RPMI8226 (cell line): ENCODE measurements around the gene CCDC185.
"Not testable (repeated sequence)": the region's sequence is repeated elsewhere in the genome, so short reads cannot be mapped to it uniquely, and the experiment has no call there.

Experiments used
- DNase-seq: peaks from one replicate; pipeline ENCODE4 v3.0.0-alpha.2; 2015

CCDC185 gene

DNA sequence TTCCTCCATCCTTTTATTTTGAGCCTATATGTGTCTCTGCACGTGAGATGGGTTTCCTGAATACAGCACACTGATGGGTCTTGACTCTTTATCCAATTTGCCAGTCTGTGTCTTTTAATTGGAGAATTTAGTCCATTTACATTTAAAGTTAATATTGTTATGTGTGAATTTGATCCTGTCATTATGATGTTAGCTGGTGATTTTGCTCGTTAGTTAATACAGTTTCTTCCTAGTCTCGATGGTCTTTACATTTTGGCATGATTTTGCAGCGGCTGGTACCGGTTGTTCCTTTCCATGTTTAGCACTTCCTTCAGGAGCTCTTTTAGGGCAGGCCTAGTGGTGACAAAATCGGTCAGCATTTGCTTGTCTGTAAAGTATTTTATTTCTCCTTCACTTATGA is 6.2 kb downstream of the CCDC185 start:
- not testable (repeated sequence) for DNase-seq

DNA sequence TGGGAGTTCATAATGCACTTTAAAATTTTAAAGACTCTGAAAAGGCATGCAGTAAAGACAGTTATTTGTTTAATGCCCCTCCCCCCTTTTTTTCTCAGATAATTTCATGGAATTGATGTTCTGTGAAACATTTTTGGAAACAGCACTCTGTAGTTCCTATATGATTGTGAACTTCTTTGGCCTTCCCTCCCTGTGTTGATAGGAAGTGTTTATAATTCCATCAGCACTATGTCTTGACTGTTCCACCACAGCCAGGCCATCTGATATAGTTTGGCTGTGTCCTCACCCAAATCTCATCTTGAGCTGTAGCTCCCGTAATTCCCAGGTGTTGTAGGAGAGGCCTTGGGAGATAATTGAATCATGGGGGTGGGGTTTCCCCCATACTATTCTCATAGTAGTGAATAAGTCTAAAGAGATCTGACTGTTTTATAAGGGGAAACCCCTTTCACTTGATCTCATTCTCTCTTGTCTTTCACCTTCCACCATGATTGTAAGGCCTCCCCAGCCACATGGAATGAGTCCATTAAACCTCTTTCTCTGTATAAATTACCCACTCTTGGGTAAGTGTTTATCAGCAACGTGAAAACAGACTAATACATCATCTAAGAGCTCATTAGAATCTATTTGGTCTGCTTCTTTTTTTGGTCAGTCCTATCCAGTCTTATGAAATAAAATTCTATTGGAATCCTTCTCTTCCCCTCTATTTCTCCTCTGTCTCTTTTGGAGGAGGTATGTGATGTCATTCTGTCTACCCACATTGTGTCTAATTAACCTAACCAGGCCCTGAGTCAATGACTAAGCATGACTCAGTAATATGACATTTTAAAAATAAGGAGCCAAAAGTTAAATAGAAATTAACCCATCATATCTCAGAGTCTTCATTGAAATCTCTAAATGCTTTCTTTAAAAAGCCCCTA is 8.9 kb downstream of the CCDC185 start:
- no peak for DNase-seq

DNA sequence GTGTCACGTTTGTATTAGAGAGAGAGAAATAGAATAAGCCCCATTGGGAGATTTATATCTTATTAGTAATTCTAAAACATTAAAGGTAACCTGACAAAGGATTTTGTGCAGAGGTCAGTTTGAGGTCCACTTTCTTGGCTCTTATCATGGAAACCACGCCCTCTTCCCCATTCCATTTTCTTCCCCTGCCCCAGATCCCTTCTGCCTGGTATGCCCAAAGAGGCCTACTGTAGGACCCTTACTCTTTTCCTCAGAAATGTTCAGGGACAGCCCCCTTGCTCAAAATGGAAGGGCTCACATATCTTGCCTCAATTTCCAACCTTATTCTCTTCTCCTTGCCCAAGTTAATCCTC is 9.6 kb downstream of the CCDC185 start:
- no peak for DNase-seq

DNA sequence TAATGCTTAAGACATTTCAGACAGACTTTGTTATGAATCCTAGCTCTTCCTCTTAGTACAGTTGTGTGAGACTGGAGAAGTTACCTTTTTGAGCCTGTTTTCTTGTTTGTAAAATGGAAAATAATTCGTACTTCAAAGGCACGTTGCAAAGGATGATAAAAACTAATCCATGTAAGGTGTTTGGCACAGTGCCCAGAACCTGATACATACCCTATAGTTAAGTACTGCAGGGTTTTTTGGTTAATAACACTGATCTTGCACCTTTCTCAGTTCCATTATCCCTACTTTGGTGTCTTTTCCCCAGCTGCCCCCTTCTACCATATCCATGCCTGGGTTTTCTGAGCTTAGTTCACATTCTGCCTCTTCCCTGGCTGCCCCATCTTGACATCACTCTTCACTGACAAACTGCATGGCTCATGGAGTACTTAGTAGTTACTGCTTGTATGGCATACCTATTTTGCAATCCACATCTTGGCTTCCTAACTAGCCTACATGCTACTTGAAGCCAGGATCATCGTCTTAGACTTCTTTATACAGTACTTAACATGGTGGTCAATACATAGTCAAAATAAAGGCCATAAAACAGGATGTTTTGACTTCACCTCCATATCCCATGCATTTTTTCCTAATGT is 10.1 kb downstream of the CCDC185 start:
- peak; percentile 21 for DNase-seq

DNA sequence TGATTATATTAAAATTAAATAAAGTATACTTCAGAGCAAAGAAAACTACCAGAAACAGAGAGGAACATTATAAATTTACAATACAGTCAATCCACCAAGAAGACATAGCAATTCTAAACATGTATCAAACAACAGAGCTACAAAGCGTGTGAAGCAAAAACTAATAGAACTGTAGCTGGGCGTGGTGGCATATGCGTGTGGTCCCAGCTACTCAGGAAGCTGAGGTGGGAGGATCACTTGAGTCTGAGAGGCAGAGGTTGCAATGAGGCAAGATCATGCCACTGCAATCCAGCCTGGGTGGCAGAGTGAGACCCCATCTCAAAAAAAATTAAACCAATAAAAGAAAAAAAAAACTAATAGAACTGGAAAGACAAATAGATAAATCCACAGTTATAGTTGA is 12.3 kb downstream of the CCDC185 start:
- DNase-seq: no peak

DNA sequence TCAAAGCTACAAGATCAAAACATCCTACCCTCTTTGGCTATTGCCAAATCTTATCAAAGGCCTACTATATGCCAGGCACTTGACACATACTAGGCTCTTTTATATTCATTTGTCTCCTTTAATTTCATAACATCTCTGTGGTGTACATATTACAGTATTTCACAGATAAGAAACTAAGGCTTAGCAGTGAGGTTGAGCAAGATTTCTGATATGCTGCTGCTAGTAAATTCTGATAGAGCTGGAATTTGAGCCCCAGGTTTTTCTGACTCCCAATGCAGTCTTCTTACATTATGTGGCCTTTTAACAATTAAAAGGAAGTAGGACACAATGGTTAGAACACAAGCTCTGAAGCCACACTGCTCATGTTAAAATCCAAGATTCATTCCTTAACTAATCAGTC is 16.8 kb downstream of the CCDC185 start:
- DNase-seq: no peak

DNA sequence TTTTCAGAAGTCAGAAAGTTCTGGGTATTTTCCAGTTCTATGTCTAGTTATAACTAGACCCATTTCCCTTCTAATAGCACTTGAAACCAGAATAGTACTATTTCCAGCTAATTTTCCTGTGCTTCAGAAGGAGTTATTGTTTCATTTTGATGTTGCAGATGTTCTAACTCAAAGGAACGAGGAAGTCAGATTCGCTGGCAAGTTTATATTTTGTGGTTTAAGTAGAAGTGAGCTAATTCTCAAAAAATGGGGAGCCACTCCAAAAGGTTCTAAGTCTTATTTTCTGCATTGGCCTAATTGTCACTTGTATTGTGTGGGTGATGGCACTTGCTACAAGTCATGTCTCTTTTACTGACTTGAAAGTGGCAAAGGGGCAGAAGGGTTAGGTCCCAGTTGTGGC is 18.1 kb downstream of the CCDC185 start:
- DNase-seq: no peak

DNA sequence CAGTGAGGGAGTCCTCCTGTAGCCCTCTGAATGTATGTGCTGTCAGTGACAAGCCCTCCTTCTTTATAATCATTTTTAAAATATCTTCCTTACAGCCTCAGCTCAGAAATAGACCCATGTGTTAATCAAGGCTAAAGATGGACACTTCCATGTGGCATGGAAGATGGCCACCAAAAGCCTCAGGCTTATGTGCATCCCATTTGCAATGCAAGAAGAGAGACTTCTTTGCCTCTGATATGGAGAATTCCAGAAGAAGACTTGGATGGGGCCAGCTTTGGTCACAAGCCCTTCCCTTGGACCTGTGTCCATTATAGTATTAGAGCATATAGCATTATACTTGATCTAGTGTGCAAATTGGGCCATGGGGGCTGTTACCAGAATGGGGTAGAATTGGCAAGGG is 18.5 kb downstream of the CCDC185 start:
- no peak for DNase-seq

DNA sequence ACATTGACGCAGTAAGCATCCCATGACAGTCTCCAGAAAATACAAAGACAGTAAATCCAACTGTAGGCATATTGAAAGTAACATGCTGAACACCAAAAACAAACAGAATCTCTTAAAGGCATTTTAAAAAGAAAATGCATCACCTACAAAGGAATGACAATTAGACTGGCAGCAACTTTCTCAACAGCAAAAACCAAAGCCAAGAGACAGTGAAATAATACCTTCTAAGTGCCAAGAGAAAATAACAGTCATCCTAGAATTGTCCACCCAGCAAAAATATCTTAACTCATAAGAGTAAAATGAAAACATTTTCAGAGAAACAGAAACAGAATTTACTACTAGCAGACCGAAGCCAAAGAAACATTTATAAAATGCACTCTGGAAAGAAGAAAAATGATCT is 20.0 kb downstream of the CCDC185 start:
- no peak for DNase-seq

DNA sequence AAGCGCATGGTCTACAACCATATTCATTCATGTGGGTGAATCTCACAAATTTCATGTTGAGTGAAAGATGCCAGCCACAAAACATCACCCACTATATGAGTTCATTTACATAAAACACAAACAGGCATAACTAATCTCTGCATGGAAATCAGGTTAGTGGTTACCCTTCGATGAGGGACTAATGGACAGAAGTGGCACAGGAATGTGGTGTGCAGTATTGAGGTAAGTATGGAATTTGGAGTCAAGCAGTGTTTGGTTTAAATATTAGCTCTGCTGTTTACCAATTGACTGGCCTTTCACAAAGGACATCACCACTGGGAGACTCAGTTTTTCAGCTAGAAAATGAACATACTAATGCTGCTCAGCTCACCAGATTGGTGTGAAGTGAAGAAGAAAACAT is 24.2 kb downstream of the CCDC185 start:
- no peak for DNase-seq

DNA sequence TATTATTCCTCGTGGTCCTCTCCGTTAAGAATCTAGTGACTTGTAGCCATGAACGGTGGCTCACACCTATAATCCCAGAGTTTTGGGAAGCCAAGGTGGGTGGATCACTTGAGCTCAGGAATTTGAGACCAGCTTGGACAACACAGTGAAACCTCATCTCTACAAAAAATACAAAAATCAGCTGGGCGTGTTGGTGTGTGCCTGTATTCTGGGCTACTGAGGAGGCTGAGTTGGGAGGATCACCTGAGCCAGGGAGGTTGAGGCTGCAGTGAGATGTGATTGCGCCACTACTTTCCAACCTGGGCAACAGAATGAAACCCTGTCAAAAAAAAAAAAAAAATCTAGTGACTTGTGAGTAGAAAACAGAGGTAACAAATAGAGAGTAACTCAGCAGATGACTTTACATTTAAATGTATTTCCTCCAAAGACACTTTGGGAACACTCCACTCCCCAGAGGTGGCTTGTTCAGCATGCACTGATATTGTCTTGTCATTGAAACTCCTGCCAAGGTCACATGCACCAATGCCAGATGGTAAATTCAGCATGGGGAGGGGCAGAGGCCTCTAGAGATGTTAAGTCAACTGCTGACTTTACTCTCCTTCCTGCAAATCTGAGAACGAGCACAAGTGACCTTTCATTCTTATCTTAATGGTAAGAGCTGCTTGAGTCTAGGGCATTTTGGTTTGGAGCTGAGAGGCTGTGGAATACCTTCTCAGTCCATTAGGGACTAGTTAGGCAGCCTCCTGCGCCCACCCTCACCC is 24.9 kb downstream of the CCDC185 start:
- no peak for DNase-seq

DNA sequence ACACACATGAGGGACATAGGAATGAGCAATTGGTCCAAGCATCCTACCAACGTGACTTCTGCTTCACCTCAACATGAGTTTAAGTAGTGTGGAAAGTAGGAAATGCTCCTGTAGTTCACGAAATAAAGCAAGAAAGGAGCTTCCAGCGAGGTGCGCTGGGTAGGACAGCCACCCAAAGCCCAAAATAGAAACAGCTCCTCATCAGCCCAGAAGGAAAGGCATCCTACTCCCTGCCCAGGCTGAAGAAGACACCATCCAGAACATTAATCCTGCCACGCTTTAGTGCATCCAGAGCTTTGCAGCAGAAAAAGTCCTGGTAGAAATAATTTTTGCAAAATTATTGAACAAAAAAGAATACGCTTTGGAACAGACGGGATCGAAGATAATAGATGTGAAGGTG is 25.9 kb downstream of the CCDC185 start:
- no peak for DNase-seq

DNA sequence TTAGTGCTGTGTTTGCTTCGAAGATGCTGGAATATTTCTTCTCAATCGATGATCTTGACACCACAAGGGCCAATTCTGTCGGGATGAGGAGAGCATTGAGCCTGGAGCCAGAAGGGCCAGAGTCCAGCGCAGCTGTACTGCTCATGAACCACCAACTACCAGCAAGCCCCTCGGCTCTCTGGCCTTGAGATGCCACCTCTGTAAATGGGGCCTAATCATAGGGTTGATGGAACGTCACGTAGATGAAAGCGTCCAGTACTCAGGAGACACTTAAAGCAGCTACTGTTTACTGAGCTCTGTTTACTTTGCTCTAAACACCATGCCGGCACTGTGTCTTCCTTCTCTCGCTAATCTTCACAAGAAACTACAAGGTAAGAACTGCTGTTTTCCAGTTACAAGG is 26.3 kb downstream of the CCDC185 start:
- no peak for DNase-seq

DNA sequence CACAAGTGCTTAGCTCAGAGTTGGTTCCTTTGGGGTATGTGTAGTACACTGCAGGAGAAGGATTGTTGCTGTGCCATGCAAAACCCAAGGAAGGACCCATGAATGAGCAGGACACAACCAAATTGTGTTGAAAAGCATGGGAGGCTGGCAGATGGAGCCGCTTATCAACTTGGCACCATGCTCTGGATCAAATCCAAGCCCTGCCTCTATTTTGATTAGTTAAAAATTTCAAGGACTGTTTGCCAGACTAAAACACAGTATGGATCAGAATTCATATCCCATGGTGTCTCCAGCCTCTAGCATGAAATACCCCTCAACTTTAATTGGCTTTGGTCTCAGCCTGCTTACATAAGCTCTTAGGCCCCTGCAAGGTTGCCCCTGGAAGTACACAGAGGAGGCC is 27.8 kb downstream of the CCDC185 start:
- DNase-seq: no peak

DNA sequence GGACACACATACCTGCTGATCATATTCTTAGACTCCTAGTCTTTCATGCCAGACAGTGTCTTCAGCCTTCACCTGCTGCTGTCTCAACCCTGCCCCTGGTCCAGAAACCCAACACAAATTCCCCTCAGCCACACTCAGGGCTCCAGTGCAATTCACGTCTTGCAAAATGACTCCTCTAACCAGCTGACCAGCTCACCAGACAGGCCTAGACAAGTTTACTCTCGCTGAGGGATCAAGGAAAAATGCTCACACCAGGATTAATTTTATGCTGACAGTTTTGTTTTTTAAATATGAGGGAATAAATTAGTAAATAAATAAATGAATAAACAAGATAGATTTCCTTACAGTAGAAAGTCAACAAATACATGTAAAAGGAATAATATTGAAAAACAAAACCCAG is 28.5 kb downstream of the CCDC185 start:
- no peak for DNase-seq

DNA sequence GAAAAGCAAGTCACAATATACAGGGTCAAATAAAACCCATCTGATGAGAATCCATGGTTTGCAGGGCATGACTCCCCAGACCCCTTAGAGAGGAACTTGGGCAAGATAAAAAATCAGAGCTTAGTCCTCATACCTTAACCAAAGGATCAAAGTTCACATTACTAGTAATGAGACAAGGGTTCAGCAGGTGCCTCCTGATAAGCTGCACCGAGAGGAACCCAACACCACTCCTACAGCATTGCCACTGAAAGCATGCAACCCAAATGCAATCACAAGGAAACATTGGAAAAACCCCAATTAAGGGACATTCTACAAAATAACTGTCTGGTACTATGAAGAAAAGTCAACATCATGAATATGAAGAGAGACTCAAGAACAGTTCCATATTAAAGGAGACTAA is 29.7 kb downstream of the CCDC185 start:
- DNase-seq: no peak

DNA sequence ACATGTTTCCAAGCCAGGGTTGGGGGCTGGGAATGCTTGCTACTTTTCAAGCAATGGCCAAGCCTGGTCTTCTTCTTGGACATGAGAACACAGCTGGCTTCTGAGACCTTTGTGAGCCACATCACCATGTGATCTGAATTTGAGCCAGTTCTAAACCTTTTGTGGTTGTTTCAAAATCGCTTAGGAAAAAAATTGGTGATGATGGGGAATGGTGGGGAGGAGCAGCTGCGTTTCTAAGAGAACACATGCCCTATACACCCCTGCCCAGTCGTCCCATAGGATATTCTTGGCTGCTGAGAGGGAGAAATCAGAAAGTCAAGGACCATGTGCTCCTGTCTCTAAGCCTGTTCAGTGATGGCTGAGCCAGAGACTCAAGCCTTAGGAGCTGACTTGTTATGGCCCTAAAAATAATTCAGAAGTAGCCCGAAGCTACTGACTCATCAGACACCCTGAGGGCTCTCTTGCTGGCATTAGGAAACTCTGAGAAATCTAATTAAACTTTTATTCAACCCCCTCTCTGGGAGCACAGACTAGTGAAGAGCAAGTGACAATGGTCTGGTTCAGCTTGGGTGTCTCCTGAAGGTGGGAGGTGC is 30.5 kb downstream of the CCDC185 start:
- DNase-seq: no peak

DNA sequence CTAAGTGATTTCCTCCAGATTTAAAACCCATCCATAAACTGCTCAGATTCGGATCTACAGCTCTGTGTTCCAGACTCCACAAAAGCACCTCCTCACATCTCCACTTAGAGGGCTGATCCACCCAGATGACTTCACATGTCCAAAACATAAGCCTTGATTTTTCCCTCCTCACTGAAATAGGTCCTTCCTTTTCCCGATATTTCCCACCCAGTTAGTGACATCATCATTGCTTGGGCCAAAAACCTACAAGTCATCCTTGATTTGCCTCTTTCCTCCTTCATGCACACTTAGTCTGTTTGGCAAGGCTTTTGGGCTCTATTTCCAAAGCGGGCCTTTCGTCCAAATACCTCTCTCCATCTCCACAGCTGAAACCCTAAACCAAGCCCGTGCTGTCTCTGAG is 32.3 kb downstream of the CCDC185 start:
- no peak for DNase-seq

DNA sequence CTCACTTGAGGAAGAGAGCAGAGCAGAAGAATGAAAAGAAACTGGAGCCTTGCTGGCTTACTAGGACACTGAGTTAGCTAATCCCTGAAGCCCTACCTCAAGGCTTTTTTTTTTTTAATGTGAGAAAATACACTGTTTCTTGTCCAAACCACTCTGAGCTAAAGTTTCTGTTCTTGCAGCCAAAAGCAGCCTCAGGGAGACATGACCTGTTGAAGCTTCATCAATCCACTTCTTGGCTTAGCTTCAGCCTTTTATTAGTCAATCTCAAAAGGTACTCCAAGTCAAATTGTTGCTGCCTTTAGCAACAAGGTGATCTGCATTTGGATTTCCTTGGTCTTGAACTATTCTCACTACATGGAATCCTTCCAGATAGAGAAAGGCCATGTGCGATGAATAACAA is 33.7 kb downstream of the CCDC185 start:
- DNase-seq: no peak

DNA sequence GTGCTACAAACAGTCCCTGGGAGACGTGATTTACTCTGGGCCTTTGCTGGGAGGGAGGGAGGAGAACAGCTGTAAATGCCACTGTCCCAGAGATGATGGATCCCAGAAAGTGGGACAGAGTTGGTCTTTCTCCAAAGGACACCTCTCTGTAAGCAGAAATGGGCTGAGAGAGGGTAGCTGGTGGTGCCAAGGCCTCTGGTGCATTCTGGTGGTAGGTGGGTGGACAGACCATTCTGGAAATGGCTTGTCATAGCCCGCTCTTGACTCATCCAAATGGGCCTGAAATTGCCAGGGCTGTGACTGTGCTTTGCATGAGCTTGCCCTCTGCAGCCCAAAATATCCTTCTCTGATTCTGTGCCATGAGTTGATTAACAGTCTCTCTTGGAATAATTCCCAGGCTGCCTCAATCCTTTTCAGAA is 36.1 kb downstream of the CCDC185 start:
- DNase-seq: no peak

DNA sequence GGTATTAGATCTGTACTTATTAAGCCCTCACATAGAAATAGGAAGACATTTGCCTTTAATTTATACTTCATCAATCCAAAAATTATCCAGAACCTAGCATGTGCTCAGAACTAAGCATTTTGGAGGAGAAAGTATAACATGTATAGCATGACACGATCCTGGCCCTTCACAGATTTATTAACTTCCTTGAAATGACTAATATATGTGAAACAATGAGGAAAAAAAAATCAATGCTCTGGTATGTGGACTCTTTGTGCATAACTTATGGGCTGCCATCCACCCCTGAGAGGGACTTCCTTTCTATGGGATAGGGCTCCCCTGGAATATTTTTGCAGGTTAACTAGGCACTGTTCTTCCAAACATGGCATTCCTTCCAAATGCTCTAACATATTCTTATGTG is 36.6 kb downstream of the CCDC185 start:
- no peak for DNase-seq

DNA sequence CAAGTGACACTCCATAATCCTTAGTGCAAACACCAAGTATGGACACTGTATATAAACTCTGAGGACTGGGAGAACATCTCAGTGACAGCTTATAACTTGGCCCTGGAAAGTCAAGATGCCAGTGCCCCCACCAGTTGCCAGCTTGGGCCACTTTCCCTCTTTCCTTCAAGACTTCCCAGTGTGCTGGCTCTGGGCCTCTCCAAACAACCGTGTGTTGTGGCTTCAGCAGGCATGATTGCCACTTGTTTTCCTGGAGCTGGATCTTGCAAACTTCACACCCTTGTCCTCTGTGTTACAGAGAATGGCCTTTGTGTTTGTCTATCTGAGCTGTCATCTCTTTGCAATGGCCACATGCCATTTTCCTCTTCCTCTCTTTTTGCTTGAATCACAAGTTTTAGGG is 37.0 kb downstream of the CCDC185 start:
- DNase-seq: no peak

DNA sequence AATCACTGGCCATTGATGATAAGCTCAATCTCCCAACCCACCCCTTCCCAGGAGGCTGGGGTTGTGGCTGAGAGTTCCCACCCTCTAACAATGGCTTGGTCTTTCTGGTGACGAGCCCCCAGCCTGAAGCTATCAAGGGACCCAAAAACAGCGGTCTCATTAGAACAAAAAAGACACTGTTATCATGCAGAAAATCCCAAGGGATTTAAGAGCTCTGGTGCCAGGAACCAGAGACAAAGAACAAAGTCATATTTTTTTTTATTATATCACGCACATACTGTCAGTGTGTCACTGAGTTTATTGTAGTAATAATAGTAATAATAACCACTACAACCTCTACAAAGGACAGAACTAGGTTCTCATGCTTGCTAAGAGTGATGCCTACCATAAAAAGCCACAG is 43.9 kb downstream of the CCDC185 start:
- DNase-seq: no peak

DNA sequence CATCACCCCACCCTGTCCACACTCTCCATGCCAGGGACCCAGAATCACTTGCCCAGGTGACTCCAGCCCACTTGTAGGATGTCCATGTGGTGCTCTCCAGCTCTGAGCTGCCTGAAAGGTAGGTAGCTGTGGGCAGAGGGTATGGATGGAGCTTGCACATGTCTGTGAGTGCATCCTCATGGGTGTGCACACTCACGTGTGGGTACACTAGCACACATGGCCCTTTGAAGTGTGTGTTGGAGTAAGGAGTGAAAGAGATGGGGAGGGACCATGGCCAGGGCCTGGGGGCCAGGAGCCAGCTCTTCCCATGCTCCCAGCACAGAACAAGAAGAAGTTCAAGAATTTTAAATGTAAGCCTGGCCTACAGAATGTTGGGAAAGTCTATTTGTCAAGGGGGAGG is 50.2 kb downstream of the CCDC185 start:
- DNase-seq: no peak
